Ascending aorta (tissue), 2 donors: ENCODE measurements around the gene SLC22A23. TPM values are rescaled to one million over a fixed set of nuclear protein-coding genes. Genes with fewer than 3 reads are reported as not detected.

ENCODE experiments used
- DNase-seq, 2 donors: peaks; one replicate each; pipeline ENCODE4 v3.0.0-alpha.2; 2019; ENCODE audit warnings: low spot score in 2 of 2
- H3K27ac ChIP-seq, 2 donors: fragments of 200-600 bp; sonication (generic); one replicate each; pipeline ENCODE4 v1.5.1; 2016 to 2017; ENCODE audit warnings: mild to moderate bottlenecking in 1 of 2
- H3K27me3 ChIP-seq: fragments of 200-600 bp; sonication (generic); one replicate; pipeline ENCODE4 v1.5.1; 2017
- H3K36me3 ChIP-seq, 2 donors: fragments of 200-600 bp; sonication (generic); one replicate each; pipeline ENCODE4 v1.5.1; 2016
- H3K4me1 ChIP-seq, 2 donors: fragments of 200-600 bp; sonication (generic); one replicate each; pipeline ENCODE4 v1.5.1; 2016 to 2017; ENCODE audit warnings: mild to moderate bottlenecking in 1 of 2
- H3K4me3 ChIP-seq, 2 donors: fragments of 200-600 bp; sonication (generic); one replicate each; pipeline ENCODE4 v1.5.1; 2016 to 2017; ENCODE audit warnings: mild to moderate bottlenecking in 1 of 2
- H3K9me3 ChIP-seq, 2 donors: fragments of 200-600 bp; sonication (generic); one replicate each; pipeline ENCODE4 v1.5.1; 2016
- CTCF ChIP-seq, 3 experiments: fragments of 200-600 bp in 2 of 3; fragments of 450-650 bp in 1 of 3; sonication (generic) in 2 of 3; IDR thresholded peaks; one replicate each; pipeline ENCODE4 v1.5.1; 2016 to 2019; ENCODE audit warnings: antibody characterized with exemption in 3 of 3, mild to moderate bottlenecking in 1 of 3, moderate library complexity in 1 of 3
- intact Hi-C: fragments of 100-400 bp; cut with DNase I; formaldehyde crosslinking; loops from one replicate; pipeline ENCODE4 v1.15.1; 2023
- total RNA-seq: library from RNA; depleted of rRNA; stranded (reverse); fragments of >200 nt; gene quantifications from one replicate; pipeline ENCODE4 v1.1.0, GENCODE V29; 2016

The SLC22A23 gene
- total RNA-seq, 1 donor from 2014 or later: 42.0 TPM

GRCh38 chr6:3443221-3443515 lies 13.7 kb downstream of the SLC22A23 start:
- DNase-seq: no peak
- intact Hi-C loops: no loop called here

GRCh38 chr6:3442431-3443220 lies 14.2 kb downstream of the SLC22A23 start:
- Histone ChIP-seq H3K27me3 (no peaks in the 10 kb centered on the region), H3K27ac (no peak overlapping the region), H3K4me3 (no peak overlapping the region), H3K9me3 (no peaks in the 10 kb centered on the region), H3K4me1 (no peaks in the 10 kb centered on the region), H3K36me3 (no peaks in the 10 kb centered on the region)
- no peak for DNase-seq
- intact Hi-C loops: no loop called here
- no peak for TF ChIP-seq CTCF (IDR thresholded peaks at IDR 0.05)

More at GRCh38 chr6:3443221-3443515, 13.7 kb downstream of the SLC22A23 start:
- H3K36me3 ChIP-seq: no peaks in the 10 kb centered on the region
- H3K4me3 ChIP-seq: no peak overlapping the region
- no peaks in the 10 kb centered on the region for H3K9me3 ChIP-seq
- no peak overlapping the region for H3K27ac ChIP-seq
- no peak for TF ChIP-seq CTCF (IDR thresholded peaks at IDR 0.05)
- H3K4me1 ChIP-seq: no peaks in the 10 kb centered on the region
- H3K27me3 ChIP-seq: no peaks in the 10 kb centered on the region

GRCh38 chr6:3440911-3441310 lies 15.9 kb downstream of the SLC22A23 start:
- Histone ChIP-seq H3K27me3 (no peaks in the 10 kb centered on the region), H3K4me3 (no peak overlapping the region), H3K9me3 (no peaks in the 10 kb centered on the region), H3K36me3 (no peaks in the 10 kb centered on the region), H3K4me1 (no peaks in the 10 kb centered on the region), H3K27ac (no peak overlapping the region)
- no peak for DNase-seq
- TF ChIP-seq CTCF (IDR thresholded peaks at IDR 0.05): no peak
- intact Hi-C loops: no loop called here

GRCh38 chr6:3439961-3440360 lies 16.9 kb downstream of the SLC22A23 start:
- no peak overlapping the region for H3K27ac ChIP-seq
- H3K4me1 ChIP-seq: no peaks in the 10 kb centered on the region
- no peaks in the 10 kb centered on the region for H3K36me3 ChIP-seq
- no peak overlapping the region for H3K4me3 ChIP-seq
- DNase-seq: no peak
- intact Hi-C loops: no loop called here
- no peaks in the 10 kb centered on the region for H3K9me3 ChIP-seq
- no peak for TF ChIP-seq CTCF (IDR thresholded peaks at IDR 0.05)
- H3K27me3 ChIP-seq: no peaks in the 10 kb centered on the region

GRCh38 chr6:3438190-3439167 lies 18.4 kb downstream of the SLC22A23 start:
- DNase-seq: peak in 1 of 2 donors; percentile 45
- Histone ChIP-seq H3K4me1 (no peaks in the 10 kb centered on the region), H3K4me3 (no peak overlapping the region), H3K36me3 (no peaks in the 10 kb centered on the region), H3K9me3 (no peaks in the 10 kb centered on the region), H3K27ac (no peak overlapping the region), H3K27me3 (no peaks in the 10 kb centered on the region)
- intact Hi-C loops: no loop called here
- TF ChIP-seq CTCF (IDR thresholded peaks at IDR 0.05): no peak
